ENCODE results near the gene PFAS.
"Not testable (repeated sequence)": the region's sequence is repeated elsewhere in the genome, so short reads cannot be mapped to it uniquely, and the experiment has no call there.

Gene PFAS

GRCh38 chr17:8226536-8227237, 22.4 kb upstream of the PFAS start:
- DNase-seq: no peak

GRCh38 chr17:8227238-8227581, 21.9 kb upstream of the PFAS start:
- DNase-seq: no peak

- DNase-seq: no peak
These were observed 17.4 kb upstream of the PFAS start for GRCh38 chr17:8231701-8232100.

- no peak for DNase-seq
These were observed 14.5 kb upstream of the PFAS start for GRCh38 chr17:8234361-8235270.

GRCh38 chr17:8235676-8236075, 13.4 kb upstream of the PFAS start:
- no peak for DNase-seq

GRCh38 chr17:8237175-8237574, 11.9 kb upstream of the PFAS start:
- no peak for DNase-seq

GRCh38 chr17:8237886-8238285, 11.2 kb upstream of the PFAS start:
- no peak for DNase-seq

- no peak for DNase-seq
These were observed 5.3 kb upstream of the PFAS start for GRCh38 chr17:8243827-8244226.

GRCh38 chr17:8244768-8245167, 4.3 kb upstream of the PFAS start:
- DNase-seq: no peak

GRCh38 chr17:8249621-8250500, 772 bp downstream of the PFAS start:
- DNase-seq: no peak

- DNase-seq: not testable (repeated sequence)
These were observed 2.3 kb downstream of the PFAS start for GRCh38 chr17:8251411-8251810.

- DNase-seq: no peak
These were observed 4.7 kb downstream of the PFAS start for GRCh38 chr17:8253801-8254200.

GRCh38 chr17:8254881-8255280, 5.8 kb downstream of the PFAS start:
- DNase-seq: no peak

- no peak for DNase-seq
These were observed 6.4 kb downstream of the PFAS start for GRCh38 chr17:8255499-8255898.

- no peak for DNase-seq
These were observed 7.2 kb downstream of the PFAS start for GRCh38 chr17:8256291-8256690.

GRCh38 chr17:8256691-8257090, 7.6 kb downstream of the PFAS start:
- no peak for DNase-seq

GRCh38 chr17:8257801-8258200, 8.7 kb downstream of the PFAS start:
- DNase-seq: no peak

- no peak for DNase-seq
These were observed 15.2 kb downstream of the PFAS start for GRCh38 chr17:8264320-8264719.

GRCh38 chr17:8264836-8265542, 15.9 kb downstream of the PFAS start:
- DNase-seq: no peak

GRCh38 chr17:8266648-8267479, 17.8 kb downstream of the PFAS start:
- no peak for DNase-seq

GRCh38 chr17:8267480-8268147, 18.5 kb downstream of the PFAS start:
- DNase-seq: no peak

All from NCI-H774 (cell line).